ENCODE data around the gene DUOXA2. TPM values are rescaled to one million over a fixed set of nuclear protein-coding genes. Genes with fewer than 3 reads are reported as not detected.
A peak's percentile ranks its signal among the peaks of the same experiment; 100 is the strongest.

Gene DUOXA2
- total and polyA plus RNA-seq, 2 experiments from 2014 or later = not detected

DNA sequence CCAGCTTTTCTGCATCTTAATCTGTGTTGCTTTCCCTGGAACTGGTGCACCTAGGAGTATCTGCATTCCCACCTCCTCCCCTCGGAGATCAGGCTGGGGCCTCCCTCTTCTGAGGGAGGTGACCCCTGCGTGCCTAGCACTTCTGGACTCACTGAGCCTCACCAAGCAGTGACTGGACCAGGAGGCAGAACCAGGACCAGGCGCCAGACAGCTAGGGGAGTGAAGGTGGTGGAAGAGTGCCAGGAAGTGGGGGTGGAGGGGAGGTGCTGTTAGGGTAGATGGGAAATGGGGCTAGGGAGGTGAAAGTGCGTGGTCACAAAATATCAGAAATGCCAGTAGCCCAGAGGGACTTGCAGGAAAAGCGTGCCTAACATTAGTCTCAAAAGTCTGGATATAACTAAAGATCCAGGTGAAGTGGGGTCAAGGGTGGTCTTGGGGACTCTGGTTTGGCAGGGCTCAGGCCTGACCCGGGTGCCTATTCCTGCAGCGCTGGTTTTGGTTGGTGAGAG, 1.2 kb downstream of the DUOXA2 start:
- H3F3A ChIP-seq (ENCODE audit: insufficient read depth) = no peaks in the 10 kb centered on the region
- DNase-seq = no peak
- no peaks in the 10 kb centered on the region for H4K20me1 ChIP-seq (ENCODE audit: insufficient read depth)
- no peak overlapping the region for H3K27ac ChIP-seq
- H3K9ac ChIP-seq = no peak overlapping the region
- no peaks in the 10 kb centered on the region for H3K4me1 ChIP-seq (ENCODE audit: insufficient read depth)
- in situ Hi-C loops (cut with MboI) = no loop called here
- TF ChIP-seq EZH2 (IDR thresholded peaks at IDR 0.05; ENCODE audit: insufficient read depth, poor library complexity, severe bottlenecking) (no peak), EZH2phosphoT487 (IDR thresholded peaks at IDR 0.05; ENCODE audit: insufficient read depth, low read depth) (no peak)
- no peak overlapping the region for H3K4me2 ChIP-seq (ENCODE audit: unreplicated experiment)
- H3K27me3 ChIP-seq (replicated peaks; ENCODE audit: insufficient read depth) = peaks cover 63% of the 10 kb centered on the region
- H3K36me3 ChIP-seq (ENCODE audit: low read depth) = no peaks in the 10 kb centered on the region
- WGBS, 2 experiments (ENCODE audit: low coverage in 1 of 2, low lambda C conversion rate in 2 of 2, missing lambda C conversion rate in 2 of 2) = 17 to 25% methylated on average over 7 of the region's 7 CpGs
- H3K4me3 ChIP-seq = no peak overlapping the region
- H3K9me2 ChIP-seq (ENCODE audit: insufficient read depth) = no peaks in the 10 kb centered on the region
- no peaks in the 10 kb centered on the region for H3K79me2 ChIP-seq (ENCODE audit: insufficient read depth)
- H2AFZ ChIP-seq = no peak overlapping the region
- H3K9me3 ChIP-seq (ENCODE audit: low read depth) = no peaks in the 10 kb centered on the region

DNA sequence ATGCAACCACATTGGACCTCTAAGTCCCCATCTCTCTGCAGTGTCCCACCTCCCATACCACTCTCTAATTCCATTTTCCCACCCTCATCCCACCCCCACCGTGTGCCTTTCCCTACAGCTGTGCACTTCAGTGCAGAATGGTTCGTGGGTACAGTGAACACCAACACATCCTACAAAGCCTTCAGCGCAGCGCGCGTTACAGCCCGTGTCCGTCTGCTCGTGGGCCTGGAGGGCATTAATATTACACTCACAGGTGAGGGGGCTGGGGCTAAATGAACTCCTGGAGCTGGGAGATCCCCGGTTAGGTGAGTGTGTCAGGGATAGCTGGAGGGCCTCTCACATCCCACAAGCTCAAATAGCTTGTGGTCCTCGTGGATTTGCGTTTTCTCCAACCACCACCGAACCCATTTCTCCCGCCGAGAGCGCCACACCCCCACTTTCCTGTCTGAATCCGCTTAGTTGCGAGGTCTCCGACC, 1.9 kb downstream of the DUOXA2 start:
- H3K4me3 ChIP-seq = no peak overlapping the region
- no peak for DNase-seq
- no peak overlapping the region for H3K27ac ChIP-seq
- no peaks in the 10 kb centered on the region for H3K9me2 ChIP-seq (ENCODE audit: insufficient read depth)
- in situ Hi-C loops (cut with MboI) = no loop called here
- 0 out of 2 replicates have a peak, but pooled peaks have one; percentile 14 for TF ChIP-seq EZH2phosphoT487 (IDR thresholded peaks at IDR 0.05; ENCODE audit: insufficient read depth, low read depth)
- TF ChIP-seq EZH2 (IDR thresholded peaks at IDR 0.05; ENCODE audit: insufficient read depth, poor library complexity, severe bottlenecking) = no peak
- WGBS, 2 experiments (ENCODE audit: low coverage in 1 of 2, low lambda C conversion rate in 2 of 2, missing lambda C conversion rate in 2 of 2) = 7 to 8% methylated on average over 18 to 19 of the region's 19 CpGs
- H3K36me3 ChIP-seq (ENCODE audit: low read depth) = no peaks in the 10 kb centered on the region
- H2AFZ ChIP-seq = no peak overlapping the region
- H3F3A ChIP-seq (ENCODE audit: insufficient read depth) = peaks cover 3% of the 10 kb centered on the region; the same call in 1 of the 2 replicates
- H3K4me2 ChIP-seq (ENCODE audit: unreplicated experiment) = no peak overlapping the region
- no peaks in the 10 kb centered on the region for H3K9me3 ChIP-seq (ENCODE audit: low read depth)
- H4K20me1 ChIP-seq (ENCODE audit: insufficient read depth) = no peaks in the 10 kb centered on the region
- H3K79me2 ChIP-seq (ENCODE audit: insufficient read depth) = no peaks in the 10 kb centered on the region
- no peak overlapping the region for H3K9ac ChIP-seq
- H3K27me3 ChIP-seq (replicated peaks; ENCODE audit: insufficient read depth) = peaks cover 61% of the 10 kb centered on the region
- H3K4me1 ChIP-seq (ENCODE audit: insufficient read depth) = no peaks in the 10 kb centered on the region

DNA sequence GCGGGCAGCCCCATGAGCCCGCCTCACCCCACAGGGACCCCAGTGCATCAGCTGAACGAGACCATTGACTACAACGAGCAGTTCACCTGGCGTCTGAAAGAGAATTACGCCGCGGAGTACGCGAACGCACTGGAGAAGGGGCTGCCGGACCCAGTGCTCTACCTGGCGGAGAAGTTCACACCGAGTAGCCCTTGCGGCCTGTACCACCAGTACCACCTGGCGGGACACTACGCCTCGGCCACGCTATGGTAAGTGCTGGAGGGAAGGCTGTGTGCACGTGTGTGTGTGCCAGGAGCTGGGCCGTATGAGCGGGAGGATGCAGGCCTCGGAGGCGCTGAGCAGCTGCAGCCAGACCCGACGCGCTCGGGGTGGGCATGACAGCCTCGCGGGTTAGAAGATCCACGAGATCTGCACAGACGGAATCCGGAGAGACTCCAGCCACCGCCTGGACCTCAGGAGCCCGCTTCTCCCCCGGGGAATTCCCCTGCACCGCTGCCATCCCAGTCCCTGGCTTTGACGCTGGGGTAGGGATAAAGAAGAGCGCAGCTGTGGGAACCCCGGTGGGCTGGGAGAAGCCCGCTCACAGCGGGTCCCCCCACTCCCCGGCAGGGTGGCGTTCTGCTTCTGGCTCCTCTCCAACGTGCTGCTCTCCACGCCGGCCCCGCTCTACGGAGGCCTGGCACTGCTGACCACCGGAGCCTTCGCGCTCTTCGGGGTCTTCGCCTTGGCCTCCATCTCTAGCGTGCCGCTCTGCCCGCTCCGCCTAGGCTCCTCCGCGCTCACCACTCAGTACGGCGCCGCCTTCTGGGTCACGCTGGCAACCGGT, 2.6 kb downstream of the DUOXA2 start:
- in situ Hi-C loops (cut with MboI) = no loop called here

DNA sequence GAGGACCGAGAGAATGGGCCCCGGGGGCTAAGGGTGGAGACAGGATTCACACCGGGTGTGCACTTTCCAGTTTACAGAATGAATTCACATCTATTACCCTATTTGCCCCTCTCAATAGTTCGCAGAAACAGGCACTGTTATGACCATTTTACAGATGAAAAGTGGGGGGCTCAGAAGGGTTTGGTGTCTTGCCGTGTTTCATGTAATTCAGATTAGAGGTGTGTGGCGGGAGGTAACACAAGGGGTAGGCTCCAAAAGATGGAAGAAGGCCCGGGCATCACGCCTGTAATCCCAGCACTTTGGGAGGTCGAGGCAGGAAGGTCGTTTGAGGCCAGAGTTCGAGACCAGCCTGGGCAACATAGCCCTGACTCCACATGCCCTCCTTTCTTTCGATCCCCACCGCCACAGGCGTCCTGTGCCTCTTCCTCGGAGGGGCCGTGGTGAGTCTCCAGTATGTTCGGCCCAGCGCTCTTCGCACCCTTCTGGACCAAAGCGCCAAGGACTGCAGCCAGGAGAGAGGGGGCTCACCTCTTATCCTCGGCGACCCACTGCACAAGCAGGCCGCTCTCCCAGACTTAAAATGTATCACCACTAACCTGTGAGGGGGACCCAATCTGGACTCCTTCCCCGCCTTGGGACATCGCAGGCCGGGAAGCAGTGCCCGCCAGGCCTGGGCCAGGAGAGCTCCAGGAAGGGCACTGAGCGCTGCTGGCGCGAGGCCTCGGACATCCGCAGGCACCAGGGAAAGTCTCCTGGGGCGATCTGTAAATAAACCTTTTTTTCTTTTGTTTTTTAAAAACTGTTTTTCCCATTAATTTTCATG, 3.4 kb downstream of the DUOXA2 start:
- Histone ChIP-seq H3K4me2 (ENCODE audit: unreplicated experiment) (peak overlapping the region; percentile 26), H3K9me3 (ENCODE audit: low read depth) (no peaks in the 10 kb centered on the region), H3K4me1 (ENCODE audit: insufficient read depth) (peaks cover 11% of the 10 kb centered on the region), H3K4me3 (peak overlapping the region; percentile 46), H3K36me3 (ENCODE audit: low read depth) (no peaks in the 10 kb centered on the region), H2AFZ (peak overlapping the region; percentile 52; the same call in 1 of the 2 replicates), H3K9ac (no peak overlapping the region), H4K20me1 (ENCODE audit: insufficient read depth) (no peaks in the 10 kb centered on the region), H3K27ac (no peak overlapping the region), H3F3A (ENCODE audit: insufficient read depth) (peaks cover 12% of the 10 kb centered on the region), H3K9me2 (ENCODE audit: insufficient read depth) (no peaks in the 10 kb centered on the region), H3K27me3 (replicated peaks; ENCODE audit: insufficient read depth) (peaks cover 51% of the 10 kb centered on the region), H3K79me2 (ENCODE audit: insufficient read depth) (no peaks in the 10 kb centered on the region)
- no peak for TF ChIP-seq EZH2phosphoT487 (IDR thresholded peaks at IDR 0.05; ENCODE audit: insufficient read depth, low read depth)
- TF ChIP-seq EZH2 (IDR thresholded peaks at IDR 0.05; ENCODE audit: insufficient read depth, poor library complexity, severe bottlenecking) = no peak
- in situ Hi-C loops (cut with MboI) = no loop called here
- 41 to 43% methylated on average over 30 to 31 of the region's 33 CpGs for WGBS, 2 experiments (ENCODE audit: low coverage in 1 of 2, low lambda C conversion rate in 2 of 2, missing lambda C conversion rate in 2 of 2)
- DNase-seq = no peak

More for the DNA sequence above, 2.6 kb downstream of the DUOXA2 start:
- Histone ChIP-seq H3K4me1 (ENCODE audit: insufficient read depth) (peaks cover 4% of the 10 kb centered on the region), H2AFZ (no peak overlapping the region), H3K4me3 (no peak overlapping the region), H3K9me3 (ENCODE audit: low read depth) (no peaks in the 10 kb centered on the region), H3K9me2 (ENCODE audit: insufficient read depth) (no peaks in the 10 kb centered on the region), H4K20me1 (ENCODE audit: insufficient read depth) (no peaks in the 10 kb centered on the region), H3K4me2 (ENCODE audit: unreplicated experiment) (no peak overlapping the region), H3K27me3 (replicated peaks; ENCODE audit: insufficient read depth) (peaks cover 59% of the 10 kb centered on the region), H3K9ac (no peak overlapping the region), H3K79me2 (ENCODE audit: insufficient read depth) (no peaks in the 10 kb centered on the region), H3F3A (ENCODE audit: insufficient read depth) (peaks cover 9% of the 10 kb centered on the region), H3K27ac (no peak overlapping the region), H3K36me3 (ENCODE audit: low read depth) (no peaks in the 10 kb centered on the region)
- WGBS, 2 experiments (ENCODE audit: low coverage in 1 of 2, low lambda C conversion rate in 2 of 2, missing lambda C conversion rate in 2 of 2) = 6% methylated on average over 55 to 65 of the region's 65 CpGs
- TF ChIP-seq EZH2phosphoT487 (IDR thresholded peaks at IDR 0.05; ENCODE audit: insufficient read depth, low read depth) = no peak; the same call in 1 of the 2 replicates
- TF ChIP-seq EZH2 (IDR thresholded peaks at IDR 0.05; ENCODE audit: insufficient read depth, poor library complexity, severe bottlenecking) = peak; percentile 65
- DNase-seq = peak; percentile 17

Data from GM23248 (cell line).